Medulla oblongata (tissue), 1 donor: ENCODE results near the gene NTN3.
A peak's percentile ranks its signal among the peaks of the same experiment; 100 is the strongest.
"Not testable (repeated sequence)": the region's sequence is repeated elsewhere in the genome, so short reads cannot be mapped to it uniquely, and the experiment has no call there.

Experiments
- DNase-seq: peaks from one replicate; pipeline ENCODE4 v3.0.0-alpha.2; 2015; ENCODE audit errors: extremely low spot score

The NTN3 gene

GRCh38 chr16:2471016-2471652 lies at the start of gene NTN3:
Gene NTN3 (plus strand): TSS chr16:2471297. CDS start chr16:2471702, 405 bp downstream.
- DNase-seq: no peak

- DNase-seq: no peak
These were observed 48.8 kb upstream of the NTN3 start for GRCh38 chr16:2422123-2422867.

GRCh38 chr16:2424061-2425007 lies 46.8 kb upstream of the NTN3 start:
- DNase-seq: no peak

DNA sequence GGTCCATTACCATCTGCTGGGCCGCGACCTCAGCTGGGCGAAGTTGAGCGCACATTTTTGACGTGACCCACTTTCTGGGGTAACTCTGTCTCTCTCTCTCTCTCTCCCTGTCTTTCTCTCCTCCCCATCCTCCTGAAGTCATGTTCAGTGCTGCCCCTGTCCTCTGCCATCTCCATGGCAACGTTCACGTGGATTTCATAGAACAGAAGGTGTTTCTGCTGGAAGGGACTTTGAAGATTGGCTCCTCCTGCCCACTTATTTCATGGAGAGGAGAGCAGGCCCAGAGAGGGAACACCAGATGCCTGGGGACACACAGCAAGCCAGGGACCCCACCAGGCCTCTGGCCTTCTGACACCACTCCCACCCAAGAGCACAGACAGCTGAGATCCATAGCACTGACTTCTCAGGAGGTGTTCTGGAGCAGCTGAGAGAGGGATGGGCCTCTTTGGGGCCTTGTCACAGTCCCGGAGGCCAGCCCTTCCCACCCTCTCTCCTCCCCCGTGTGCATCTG lies 46.0 kb upstream of the NTN3 start:
- no peak for DNase-seq

DNA sequence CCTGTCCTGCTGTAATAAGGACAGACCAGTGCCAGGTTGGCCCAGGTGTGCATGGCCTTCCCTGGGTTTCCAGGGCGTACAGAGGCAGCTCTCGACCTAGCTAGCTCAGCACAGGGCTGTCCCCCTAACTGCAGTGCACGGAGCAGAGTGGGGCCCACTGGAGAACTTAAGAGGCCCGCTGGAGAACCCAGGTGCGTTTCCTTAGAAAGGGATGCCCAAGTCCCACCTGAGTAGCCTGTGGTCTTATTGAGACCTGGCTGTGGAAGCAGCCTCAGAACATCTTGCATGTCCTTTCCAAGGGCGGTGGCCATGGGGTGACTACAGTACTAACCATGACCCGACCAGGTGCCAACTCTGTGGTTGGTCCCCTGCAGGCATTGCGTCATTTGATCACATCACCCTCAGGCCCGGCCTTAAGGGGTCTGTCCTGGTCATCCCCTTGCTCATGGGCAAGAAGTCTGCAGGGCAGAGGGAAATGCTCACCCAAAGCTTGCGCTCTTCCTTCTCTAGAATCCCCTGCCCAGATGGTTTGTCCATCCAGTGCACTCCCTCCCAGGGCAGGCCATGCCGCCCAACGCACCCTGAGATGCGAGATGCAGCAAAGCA lies 45.2 kb upstream of the NTN3 start:
- DNase-seq: no peak

GRCh38 chr16:2426941-2427361 lies 44.1 kb upstream of the NTN3 start:
- DNase-seq: no peak

- no peak for DNase-seq
These were observed 43.6 kb upstream of the NTN3 start for GRCh38 chr16:2427526-2427925.

- DNase-seq: no peak
These were observed 42.9 kb upstream of the NTN3 start for GRCh38 chr16:2428051-2428783.

DNA sequence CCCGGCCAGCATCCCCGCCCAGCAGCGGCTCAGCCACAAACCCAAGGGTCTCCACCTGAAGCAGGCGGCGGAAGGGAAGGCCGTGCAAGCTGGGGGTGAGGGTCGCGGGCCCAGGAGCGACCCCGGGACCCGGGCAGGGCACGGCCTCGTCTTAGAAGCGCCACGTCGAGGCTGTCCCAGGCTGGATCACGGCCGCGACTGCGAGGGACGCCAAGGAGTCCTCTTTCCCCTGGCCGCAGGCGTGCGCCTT lies 42.4 kb upstream of the NTN3 start:
- DNase-seq: no peak

GRCh38 chr16:2429034-2429770 lies 41.9 kb upstream of the NTN3 start, which contains the start of gene CCNF:
Gene CCNF (plus strand): TSS chr16:2429447. CDS start chr16:2429482, 35 bp downstream.
- DNase-seq: peak; percentile 97

GRCh38 chr16:2429771-2430663 lies 41.1 kb upstream of the NTN3 start:
- peak; percentile 18 for DNase-seq

DNA sequence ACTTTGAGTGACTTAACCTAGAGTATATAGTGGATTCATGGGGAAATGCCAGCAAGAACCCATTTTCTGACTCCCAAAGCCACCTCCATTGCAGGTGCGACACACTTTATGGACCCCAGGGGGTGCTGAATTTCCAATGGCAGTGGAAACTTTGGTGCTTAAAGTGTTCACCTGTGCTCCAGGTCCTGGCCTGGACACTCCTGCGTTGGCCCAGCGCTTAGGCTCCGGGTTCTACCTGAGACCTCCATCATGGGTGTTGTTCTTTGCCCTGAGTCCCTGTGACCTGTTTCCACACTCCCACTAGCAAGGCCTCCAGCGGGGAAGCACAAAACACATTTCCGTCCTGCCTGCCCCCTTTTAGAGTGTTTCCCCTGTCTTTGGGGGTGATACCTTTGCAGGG lies 38.8 kb upstream of the NTN3 start:
- DNase-seq: no peak

DNA sequence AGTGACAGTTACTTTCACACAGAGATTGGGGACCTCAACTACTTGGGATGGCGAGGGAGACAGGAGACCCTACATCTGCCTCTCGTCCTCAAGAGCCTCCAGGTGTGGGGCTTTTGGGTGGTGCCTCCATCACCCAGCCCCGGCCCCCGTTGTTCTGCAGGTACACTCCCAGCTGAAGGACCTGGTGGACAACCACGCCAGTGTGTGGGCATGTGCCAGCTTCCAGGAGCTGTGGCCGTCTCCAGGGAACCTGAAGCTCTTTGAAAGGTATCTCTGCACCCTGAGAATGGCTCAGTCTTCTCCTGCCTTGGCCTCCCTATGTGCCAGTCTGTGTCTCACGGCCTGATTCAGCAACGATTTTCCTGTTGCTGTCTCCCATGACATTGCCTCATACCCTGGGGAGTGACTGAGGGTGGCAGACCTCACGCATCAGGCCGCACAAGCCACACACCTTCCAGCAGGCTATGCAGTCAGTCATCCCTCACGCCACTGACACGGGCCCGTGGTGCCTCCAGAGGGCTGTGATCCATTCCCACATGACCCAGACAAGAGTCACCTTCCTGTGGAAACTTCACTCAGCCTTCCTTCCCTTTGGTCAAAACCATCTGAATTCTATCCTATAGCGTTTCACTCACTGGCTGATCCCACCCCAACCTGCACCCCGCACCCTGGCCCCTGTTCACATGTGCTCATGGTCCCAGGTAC lies 38.1 kb upstream of the NTN3 start:
- no peak for DNase-seq

DNA sequence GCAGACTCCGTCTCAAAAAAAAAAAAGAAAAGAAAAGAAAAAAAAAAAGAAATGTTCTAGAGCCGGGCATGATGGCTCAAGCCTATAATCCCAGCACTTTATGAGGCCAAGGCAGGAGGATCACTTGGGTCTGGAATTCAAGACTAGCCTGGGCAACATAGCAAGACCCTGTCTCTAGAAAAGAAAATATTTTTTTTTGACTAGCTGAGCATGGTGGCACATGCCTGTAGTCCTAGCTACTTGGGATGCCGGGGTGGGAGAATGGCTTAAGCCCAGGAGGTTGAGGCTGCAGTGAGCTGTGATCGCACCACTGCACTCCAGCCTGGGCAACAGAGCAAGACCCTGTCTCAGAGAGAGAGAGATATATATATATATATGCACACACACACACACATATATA lies 35.9 kb upstream of the NTN3 start:
- not testable (repeated sequence) for DNase-seq

DNA sequence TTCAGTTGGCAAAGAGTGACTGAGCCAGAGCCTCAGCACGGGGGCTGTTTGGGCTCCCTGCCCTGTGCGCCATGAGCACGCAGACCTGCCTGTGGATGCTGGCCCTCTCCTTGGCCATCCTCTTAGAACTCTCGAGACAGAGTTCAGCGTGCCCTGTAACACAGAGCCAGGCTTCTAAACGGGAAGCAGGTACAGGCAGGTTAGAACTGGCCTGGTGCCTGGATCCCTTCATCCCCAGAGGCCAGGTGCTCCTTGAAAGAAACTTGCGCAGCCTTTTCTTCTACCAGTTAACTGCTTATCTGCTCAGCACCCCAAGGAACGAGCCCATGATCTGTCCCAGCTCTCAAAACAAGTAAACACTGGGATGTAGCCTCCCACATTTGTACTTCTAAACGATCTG lies 35.0 kb upstream of the NTN3 start:
- no peak for DNase-seq

GRCh38 chr16:2437032-2437790 lies 33.9 kb upstream of the NTN3 start:
- no peak for DNase-seq

DNA sequence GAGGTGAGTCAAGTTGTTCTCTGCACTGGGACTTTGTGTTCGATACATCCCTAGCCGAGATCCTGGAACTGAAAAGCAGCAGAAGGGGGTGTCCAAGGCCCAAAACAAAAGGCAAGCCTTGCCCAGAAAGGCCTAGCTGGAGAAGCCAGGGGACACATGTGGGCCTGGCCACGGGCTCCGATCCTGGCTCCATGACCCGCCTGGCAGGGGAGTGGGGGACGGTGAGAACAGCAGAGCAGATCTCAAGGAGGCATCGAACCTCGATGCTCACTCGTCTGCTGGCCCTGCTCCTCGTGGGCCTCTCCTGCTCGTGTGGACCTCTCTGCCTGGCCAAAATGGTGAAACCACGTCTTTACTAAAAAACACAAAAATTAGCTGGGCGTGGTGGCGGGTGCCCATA lies 33.0 kb upstream of the NTN3 start:
- DNase-seq: peak; percentile 33

DNA sequence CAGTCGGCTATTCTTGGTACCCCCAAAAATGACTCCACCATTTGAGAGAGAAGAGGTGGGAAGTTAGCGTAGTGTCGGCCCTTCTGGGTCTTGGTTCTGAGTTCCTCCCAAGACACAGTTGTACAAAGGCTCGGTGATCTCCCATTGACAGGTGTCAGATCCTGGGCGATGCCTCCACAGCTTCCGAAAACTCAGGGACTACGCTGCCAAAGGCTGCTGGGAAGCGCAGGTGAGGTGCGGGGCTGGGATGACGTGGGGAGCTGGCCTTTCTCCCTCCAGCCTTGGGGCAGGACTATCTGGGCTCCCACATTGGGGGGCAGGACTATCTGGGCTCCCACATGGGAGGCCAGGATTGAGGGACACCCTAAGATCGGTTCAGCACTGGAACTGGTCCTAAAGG lies 31.5 kb upstream of the NTN3 start:
- no peak for DNase-seq
